Gastroesophageal sphincter (tissue), 3 donors: Measurements from ENCODE around the gene P2RX7.

Experiments used
- POLR2A ChIP-seq, 2 donors: fragments of 450-650 bp; IDR thresholded peaks; one replicate each; pipeline ENCODE4 v1.6.1; 2017; ENCODE audit warnings: antibody characterized with exemption in 2 of 2, mild to moderate bottlenecking in 2 of 2, moderate library complexity in 1 of 2
- POLR2AphosphoS5 ChIP-seq: sonication (generic); formaldehyde crosslinking; IDR thresholded peaks from one replicate; pipeline ENCODE4 v1.6.1; 2017; ENCODE audit warnings: antibody characterized with exemption
- TF ChIP-seq, protein P1 (sequence below), 4 experiments: fragments of 200-600 bp in 2 of 4; fragments of 450-650 bp in 2 of 4; sonication (generic) in 1 of 4; IDR thresholded peaks; one replicate each; pipeline ENCODE4 v1.5.1; 2017 to 2019; ENCODE audit warnings: antibody characterized with exemption in 4 of 4, mild to moderate bottlenecking in 2 of 4, moderate library complexity in 2 of 4

DNA sequence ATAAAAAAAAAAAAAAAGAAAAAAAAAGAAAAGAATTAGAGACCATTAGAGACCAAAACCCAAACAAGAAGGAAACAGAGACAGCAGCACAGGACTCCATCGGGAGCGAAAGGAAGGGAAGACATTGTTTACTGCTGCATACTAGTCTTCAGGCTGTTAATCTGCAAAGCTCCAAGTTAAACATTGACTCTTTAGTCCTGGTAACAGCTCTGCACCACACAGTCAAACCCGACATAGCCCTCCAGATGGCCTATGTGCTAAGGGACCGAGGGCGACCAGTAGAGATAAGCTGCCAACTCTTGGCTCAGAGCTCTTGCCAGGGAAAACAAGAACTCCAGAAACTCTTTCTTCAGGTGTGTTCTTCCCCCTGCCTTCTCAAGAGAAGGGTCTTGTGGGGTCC lies 85.1 kb downstream of the P2RX7 start:
- TF ChIP-seq, protein P1, sequence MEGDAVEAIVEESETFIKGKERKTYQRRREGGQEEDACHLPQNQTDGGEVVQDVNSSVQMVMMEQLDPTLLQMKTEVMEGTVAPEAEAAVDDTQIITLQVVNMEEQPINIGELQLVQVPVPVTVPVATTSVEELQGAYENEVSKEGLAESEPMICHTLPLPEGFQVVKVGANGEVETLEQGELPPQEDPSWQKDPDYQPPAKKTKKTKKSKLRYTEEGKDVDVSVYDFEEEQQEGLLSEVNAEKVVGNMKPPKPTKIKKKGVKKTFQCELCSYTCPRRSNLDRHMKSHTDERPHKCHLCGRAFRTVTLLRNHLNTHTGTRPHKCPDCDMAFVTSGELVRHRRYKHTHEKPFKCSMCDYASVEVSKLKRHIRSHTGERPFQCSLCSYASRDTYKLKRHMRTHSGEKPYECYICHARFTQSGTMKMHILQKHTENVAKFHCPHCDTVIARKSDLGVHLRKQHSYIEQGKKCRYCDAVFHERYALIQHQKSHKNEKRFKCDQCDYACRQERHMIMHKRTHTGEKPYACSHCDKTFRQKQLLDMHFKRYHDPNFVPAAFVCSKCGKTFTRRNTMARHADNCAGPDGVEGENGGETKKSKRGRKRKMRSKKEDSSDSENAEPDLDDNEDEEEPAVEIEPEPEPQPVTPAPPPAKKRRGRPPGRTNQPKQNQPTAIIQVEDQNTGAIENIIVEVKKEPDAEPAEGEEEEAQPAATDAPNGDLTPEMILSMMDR (IDR thresholded peaks at IDR 0.05), result no peak
- no peak for TF ChIP-seq POLR2AphosphoS5
- no peak for TF ChIP-seq POLR2A (IDR thresholded peaks at IDR 0.05)
